Measurements from ENCODE around the gene TGDS.
"Not testable (repeated sequence)": the region's sequence is repeated elsewhere in the genome, so short reads cannot be mapped to it uniquely, and the experiment has no call there.

The TGDS gene, protein sequence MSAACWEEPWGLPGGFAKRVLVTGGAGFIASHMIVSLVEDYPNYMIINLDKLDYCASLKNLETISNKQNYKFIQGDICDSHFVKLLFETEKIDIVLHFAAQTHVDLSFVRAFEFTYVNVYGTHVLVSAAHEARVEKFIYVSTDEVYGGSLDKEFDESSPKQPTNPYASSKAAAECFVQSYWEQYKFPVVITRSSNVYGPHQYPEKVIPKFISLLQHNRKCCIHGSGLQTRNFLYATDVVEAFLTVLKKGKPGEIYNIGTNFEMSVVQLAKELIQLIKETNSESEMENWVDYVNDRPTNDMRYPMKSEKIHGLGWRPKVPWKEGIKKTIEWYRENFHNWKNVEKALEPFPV

DNA sequence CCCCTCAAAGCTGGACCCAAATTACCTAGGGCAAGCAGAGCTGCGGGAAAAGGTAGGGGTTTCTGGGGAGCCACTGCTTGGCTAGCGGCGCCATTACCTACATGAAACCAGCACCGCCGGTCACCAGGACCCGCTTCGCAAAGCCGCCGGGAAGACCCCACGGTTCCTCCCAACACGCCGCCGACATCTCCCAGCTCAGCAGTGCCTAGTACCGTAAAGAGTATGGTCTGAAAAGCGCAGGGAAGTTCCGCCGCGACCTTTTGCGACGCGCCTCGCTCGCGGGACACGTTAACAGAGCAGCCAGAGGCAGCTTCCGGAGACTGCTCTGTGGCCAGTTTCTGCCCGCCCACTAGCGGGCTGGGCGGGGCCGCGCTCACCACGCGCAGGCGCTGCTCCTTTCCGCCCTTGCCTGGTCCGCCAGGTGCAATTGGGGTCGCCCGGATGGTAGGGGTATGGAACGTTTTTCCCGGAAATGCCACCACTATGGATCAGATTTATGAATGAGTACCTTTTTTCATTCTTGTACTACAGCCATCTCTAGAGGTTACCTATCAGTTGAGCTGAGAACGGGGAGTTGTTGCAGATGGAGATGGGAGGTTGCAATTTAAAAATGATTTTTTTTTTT, at the start of gene TGDS:
TGDS (minus strand) TSS at position 203 of the 625 bp plus-strand sequence; CDS start at position 187, 16 bp downstream.
- peak; percentile 80 to 89 (median 81) for DNase-seq (ENCODE audit: low read depth in 3 of 3)

DNA sequence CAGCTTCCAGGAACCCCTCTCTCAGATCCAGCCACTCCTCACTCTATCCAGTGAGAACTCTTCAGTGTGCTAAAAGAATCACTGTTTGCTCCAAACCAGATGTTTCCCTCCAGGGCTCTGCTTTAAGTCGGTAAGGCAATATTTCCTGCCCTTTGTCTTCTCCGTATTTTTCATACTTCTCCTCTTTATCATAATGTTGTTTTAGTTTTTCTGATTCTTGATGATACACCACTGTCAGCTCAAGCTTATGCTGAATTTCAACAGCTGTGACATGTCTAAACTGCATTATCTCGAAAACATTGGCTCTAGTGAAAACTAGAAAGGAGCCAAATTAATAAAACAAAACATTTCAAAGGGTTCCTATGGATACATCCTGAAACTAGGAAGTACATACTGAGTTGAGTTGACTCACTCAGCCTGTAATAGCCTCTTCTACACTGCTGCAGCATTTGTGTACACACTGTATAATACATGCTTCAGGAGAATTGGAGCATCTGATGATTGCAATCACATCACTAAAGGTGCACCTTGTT, 45.5 kb upstream of the TGDS start:
- no peak for DNase-seq (ENCODE audit: low read depth in 3 of 3)

DNA sequence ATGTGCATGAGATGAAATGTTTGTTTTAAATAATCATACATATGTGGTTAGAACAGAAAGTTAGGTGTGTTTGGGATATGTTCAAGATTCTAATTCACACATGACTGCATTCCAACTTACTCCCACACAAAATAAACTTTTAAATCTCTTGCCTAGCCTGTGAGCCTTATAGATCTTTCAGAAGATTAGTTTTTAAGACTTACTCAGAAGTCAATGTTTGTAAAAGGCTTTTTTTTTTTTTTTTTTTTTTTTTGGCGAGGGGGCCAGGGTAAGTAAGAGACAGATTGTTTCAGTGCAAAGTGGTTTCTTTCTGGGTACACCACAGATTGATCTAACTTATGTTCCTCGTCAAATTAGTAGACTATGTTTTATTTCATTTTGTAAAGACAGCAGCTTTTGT, 44.8 kb upstream of the TGDS start:
- DNase-seq (ENCODE audit: low read depth in 3 of 3), result no peak

DNA sequence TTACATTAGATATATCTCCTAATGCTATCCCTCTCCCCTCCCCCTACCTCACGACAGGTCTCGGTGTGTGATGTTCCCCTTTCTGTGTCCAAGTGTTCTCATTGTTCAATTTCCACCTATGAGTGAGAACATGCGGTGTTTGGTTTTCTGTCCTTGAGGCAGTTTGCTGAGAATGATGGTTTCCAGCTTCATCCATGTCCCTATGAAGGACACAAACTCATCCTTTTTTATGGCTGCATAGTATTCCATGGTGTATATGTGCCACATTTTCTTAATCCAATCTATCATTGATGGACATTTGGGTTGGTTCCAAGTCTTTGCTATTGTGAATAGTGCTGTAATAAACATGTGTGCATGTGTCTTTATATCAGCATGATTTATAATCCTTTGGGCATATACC, 41.7 kb upstream of the TGDS start:
- not testable (repeated sequence) for DNase-seq (ENCODE audit: low read depth in 3 of 3)

DNA sequence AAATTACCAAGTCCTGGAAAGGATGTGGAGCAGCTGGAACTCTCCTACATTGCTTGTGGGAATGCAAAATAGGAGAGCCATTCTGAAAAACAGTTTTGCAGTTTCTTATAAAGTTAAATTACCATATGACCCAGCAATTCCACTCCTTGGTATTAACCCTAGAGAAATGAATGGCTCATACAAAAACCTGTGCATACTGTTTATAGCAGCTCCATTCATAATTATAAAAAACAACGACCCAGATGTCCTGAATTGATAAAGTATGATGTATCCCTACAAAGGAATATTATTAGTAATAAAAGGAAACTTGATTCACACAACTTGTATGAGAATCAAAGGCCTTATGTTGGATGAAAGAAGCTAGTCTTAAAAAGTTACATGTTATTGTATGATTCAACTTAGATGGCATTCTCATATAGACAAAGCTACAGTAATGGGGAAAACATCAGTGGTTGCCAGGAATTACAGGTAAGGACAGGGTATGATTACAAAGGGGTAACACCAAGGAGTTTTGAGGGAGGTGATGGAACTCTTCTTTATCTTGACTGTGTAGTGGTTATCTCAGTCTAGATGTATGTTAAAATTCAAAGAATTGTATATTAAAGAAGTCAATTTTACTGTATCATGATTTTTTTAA, 41.1 kb upstream of the TGDS start:
- DNase-seq (ENCODE audit: low read depth in 3 of 3), result no peak

DNA sequence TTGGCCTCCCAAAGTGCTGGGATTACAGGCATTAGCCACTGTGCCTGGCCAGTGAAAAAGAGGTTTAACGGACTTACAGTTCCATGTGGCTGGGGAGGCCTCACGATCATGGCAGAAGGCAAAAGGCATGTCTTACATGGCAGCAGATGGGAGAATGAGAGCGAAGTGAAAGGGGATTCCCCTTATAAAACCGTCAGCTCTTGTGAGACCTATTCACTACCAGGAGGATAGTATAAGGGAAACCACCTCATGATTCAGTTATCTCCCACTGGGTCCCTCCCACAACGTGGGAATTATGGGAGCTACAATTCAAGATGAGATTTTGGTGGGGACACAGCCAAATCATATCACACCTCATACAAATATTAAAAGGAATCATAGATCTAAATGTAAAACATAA, 40.1 kb upstream of the TGDS start:
- not testable (repeated sequence) for DNase-seq (ENCODE audit: low read depth in 3 of 3)

DNA sequence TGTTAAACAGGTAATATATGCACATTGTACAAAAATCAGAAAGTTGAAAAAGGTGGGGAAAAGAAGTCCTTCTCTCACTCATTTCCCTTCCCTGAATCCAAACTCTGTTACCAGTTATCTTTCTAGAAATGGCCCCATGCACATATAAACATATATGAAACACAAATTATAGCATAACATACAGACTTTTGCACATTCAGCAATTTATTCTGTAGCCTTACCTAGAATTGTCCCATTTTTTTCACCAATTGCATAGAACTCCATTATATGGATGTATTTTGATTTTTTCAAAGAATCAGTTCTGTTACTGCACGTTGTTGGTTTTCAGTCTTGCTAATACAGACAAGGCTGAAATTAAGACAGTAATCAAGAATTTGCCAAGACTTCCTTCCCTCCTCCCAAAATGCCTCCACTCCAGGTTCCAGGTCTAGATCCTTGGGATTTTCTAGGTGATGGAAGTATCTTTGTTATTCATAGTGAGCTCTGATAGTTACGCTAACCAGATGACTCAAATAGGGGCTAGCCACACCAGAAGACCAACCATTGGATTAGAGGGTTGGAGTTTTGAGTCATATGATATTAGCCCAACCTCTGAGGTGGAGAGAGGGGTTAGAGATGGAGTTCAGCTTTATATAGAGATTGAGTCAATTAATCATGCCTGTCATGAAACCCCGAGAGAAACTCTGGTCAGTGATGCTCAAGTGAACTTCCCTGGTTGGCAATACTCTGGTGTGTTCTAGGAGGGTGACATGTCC, 36.5 kb upstream of the TGDS start:
- DNase-seq (ENCODE audit: low read depth in 3 of 3), result no peak

DNA sequence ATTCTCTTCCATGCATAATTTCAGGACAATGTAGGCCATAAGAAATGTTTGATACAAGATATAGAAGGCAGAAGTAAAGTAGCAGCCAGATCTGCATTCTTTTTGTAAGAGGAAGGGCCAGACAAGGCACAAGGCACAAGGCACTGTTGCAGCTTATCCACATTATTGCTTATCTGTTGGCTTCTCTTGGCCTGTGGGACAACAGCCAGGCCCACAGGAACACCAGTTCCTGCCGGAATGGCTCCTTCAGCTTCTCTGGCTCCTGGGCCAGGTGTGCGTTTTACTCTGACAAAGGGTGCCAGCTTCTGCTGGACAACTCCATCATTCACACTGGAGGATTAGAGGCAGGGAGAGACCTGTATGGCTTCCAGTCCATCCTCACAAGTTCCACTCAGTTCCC, 34.9 kb upstream of the TGDS start:
- DNase-seq (ENCODE audit: low read depth in 3 of 3), result no peak

DNA sequence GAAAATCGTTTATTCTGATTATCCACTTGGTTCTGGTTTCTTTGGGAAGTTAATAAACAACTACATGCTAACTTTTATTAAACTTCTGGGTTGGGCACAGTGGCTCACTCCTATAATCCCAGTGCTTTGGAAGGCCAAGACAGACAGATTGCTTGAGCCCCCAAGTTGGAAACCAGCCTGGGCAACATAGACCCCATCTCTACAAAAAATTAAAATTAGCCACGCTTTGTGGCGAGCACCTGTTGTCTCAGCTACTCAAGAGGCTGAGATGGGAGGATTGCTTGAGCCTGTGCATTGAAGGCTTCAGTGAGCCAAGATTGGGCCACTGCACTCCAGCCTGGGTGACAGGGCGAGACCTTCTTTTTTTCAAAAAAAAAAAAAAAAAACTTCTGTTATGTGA, 27.4 kb upstream of the TGDS start:
- no peak for DNase-seq (ENCODE audit: low read depth in 3 of 3)

DNA sequence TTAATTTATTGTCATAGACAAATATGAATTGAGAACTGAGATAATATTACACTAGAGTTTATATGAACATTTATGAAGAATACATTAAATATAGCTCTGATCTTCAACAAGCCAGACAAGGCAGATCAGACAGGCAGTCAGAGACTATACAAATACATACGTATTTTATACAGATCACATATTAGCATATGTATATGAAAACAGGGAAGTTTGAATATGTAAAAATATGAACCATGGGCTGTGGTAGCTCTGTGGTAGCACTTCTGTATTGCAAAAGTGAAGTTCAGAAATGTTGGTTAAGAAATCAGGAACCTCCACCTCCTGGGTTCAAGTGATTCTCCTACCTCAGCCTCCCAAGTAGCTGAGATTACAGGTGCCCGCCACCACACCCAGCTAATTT, 26.4 kb upstream of the TGDS start:
- no peak for DNase-seq (ENCODE audit: low read depth in 3 of 3)

DNA sequence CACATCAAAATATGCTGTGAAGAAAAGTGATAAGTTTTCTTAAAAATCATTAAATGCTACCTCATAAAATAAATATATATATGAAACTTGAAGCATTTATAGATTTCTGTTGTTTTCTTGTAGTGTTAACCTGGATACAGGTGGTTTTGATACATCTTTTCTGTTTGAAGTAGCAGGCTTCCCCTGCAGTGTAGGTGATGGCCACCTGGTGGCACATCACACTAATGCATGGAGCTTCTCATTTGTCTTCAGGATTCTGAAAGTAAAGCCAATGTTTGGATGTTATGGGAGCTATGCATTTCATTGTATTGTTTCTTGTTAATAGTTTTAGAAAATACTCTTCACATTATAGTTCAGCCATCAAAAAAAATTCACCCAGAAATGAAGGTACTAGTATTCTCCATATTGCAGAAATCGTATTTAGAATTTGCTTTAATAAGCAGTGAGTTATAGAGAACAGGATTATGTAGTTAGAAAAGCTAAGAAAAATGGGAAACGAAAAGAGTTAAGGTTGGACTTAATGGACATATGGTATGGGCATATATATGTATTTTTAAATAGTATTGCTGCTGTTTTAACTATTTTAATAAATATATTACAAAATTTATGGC, 24.4 kb upstream of the TGDS start:
- peak in 1 of 3 experiments; percentile 18 for DNase-seq (ENCODE audit: low read depth in 3 of 3)

DNA sequence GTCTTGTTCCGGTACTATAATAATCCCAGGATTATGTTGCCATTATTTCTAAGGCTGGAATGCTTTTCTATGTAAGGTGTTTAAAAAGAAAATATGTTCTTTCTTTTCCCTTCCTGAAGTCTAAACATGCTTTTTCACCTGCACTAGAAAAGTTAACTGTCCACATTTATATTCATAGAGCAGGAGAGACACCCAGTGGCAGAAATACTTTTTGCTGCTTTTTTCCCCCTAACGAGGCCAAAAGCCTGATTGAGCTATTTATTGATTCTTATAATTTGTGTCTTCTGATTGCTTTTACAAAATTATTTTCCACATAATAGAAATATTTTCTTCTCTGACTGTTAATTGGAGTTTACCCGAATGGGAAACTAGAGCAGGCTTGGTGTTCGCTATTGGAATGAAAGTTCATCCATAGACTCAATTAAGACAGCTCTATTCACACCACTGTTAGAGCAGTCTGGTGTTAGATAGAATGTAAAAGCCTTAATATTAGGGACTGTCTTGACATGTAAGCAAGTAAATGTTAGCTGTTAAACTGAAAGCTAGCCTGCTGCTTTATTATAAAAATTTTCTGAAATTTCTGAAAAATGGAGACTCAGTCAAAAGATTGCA, 21.5 kb upstream of the TGDS start:
- peak in 1 of 3 experiments; percentile 40 for DNase-seq (ENCODE audit: low read depth in 3 of 3)

DNA sequence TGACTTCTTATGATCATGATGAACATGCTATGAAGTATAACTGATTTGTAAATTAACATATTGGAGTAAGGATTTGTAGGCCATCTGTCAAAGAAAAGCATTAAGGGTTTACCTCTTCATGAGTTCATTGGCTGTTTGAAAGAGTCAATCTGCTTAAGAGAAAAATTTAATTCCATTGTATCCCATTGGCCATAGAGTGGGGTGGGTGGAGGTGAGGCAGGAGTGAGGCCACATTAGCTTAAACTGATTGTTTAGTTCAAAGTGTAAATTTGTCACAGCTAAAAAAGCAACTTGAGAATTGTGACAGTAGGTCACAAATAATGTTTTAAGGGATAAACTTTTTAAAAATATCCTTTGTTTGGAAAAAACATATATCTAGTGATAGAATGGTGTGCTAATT, 17.1 kb upstream of the TGDS start:
- DNase-seq (ENCODE audit: low read depth in 3 of 3), result no peak

DNA sequence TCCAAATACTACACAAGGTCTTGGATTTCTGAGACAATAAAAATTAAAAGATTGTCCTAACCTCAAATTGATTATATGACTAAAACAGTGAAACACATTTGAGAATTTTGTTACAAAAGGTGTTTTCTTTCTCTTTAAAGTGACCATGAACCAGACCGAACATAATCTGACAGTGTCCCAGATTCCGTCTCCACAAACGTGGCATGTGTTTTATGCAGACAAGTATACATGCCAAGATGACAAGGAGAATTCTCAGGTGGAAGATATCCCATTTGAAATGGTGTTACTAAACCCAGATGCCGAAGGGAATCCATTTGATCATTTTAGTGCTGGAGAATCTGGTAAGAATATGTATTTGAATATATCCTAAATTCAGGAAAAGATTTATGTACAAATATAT, 16.1 kb upstream of the TGDS start:
- no peak for DNase-seq (ENCODE audit: low read depth in 3 of 3)

DNA sequence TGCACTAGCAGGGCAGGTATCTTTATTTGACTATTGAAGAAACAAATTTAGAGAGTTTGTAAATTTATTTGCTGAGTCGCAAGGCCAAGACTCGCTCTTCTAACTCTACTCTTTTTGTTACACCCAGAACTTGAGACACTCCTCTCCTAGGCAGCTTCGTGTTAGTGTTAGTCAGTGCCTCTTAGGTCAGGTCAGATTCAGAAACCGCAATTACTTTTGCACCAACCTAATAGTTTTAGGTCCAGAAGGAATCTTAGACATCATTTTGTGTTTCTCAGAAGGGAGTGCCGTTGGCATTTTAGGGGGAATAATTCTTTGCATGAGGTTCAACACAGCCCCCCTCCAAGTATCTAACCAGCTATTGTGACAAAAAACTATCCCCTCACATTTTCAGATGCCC, 14.5 kb upstream of the TGDS start:
- no peak for DNase-seq (ENCODE audit: low read depth in 3 of 3)

DNA sequence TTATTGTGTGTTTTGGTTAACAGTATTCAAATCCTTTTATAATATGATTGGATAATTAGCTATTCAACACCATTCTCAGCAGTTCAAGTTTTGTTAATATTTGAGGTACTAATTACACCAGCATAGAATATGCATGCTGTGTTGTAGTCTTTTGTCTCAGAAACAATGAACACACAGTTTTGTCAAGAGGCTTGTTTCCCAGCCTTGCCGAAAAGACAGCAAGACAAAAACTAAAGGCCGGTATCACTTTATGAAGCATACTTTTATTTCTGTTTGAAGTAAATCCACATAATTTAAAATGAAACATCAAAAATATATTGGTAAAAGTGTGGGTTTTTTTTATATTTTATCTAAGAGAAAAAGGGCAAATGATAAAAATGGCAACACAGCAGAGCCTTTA, 13.2 kb upstream of the TGDS start:
- DNase-seq (ENCODE audit: low read depth in 3 of 3), result no peak

DNA sequence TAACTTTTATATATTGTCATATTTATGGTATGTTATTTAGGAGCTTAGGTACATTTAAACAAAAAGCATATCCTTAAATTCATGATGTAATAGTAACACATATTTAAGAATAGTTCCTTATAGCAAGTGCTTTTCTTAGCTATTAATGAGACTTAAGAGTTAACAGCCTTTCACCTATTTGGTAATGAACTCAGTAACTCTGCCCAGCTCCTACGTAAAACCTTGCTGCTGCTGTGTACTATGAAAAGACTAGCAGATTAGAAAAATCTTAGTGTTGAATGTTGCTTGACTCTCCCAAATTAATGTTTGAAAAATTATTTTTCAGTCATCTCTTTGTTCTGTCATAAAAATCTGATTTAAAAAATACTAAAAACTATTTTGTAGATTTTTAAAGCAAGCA, 12.6 kb upstream of the TGDS start:
- DNase-seq (ENCODE audit: low read depth in 3 of 3), result no peak

DNA sequence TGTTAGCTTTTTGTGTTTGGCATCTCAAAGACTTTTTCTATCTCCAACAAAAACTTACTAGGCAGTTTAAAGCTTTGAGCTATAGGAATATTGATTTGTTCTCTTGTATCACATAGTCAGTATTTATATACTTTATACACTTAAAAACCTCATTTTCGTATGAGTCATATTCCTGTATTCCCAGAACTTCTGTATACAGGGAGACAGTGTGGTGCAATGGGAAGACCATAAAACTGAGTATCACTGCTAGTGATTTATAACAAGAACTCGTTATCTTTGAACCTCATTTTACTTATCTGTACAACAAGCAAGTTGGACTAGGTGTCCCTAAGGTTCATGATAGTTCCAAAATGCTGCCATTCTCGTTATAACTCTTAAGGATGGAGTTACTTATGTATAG, 12.0 kb upstream of the TGDS start:
- no peak for DNase-seq (ENCODE audit: low read depth in 3 of 3)

DNA sequence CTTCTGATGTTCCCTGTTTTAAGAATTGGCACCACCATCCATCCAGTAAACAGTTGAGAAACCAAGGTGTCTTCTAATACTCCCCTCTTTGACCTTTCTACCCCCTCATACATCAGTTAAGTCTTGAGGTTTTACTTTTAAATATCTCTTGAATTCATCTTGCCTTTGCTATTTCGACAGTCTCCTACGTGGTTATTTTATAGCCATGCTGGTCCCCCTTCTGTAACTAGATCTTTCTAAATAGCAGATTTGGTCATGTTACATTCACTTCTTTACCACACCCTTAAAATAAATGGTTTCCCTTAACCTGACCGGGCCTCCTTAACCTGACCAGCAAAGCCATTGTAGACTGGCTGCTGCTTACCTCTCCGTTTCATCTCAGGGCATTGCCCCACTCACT, 11.1 kb upstream of the TGDS start:
- no peak for DNase-seq (ENCODE audit: low read depth in 3 of 3)

DNA sequence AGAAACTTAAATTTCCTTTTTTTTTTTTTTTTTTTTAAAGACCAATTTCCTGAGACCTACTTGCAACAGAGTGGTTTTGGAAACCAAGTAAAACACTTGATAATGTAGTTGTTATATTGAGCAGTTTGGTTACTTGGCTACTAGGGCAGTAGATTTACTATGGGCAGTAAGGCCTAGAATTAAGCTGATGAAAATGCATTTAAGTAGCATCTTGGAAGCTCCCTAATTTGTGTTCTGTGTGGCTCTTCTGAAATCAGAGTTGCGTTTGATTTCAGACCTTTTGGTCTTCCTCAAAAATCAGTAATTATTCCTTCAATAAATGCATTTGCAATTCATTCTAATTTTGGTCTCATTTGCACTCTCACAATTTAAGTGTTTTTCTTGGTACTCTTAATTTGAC, 6.5 kb upstream of the TGDS start:
- DNase-seq (ENCODE audit: low read depth in 3 of 3), result no peak
